Measurements from ENCODE around the gene IL36A. TPM values are rescaled to one million over a fixed set of nuclear protein-coding genes. Genes with fewer than 3 reads are reported as not detected.

Gene IL36A, protein sequence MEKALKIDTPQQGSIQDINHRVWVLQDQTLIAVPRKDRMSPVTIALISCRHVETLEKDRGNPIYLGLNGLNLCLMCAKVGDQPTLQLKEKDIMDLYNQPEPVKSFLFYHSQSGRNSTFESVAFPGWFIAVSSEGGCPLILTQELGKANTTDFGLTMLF
- not detected in 3 replicates for total RNA-seq
- long read RNA-seq: 0 reads

- Mint-ChIP-seq H3K36me3 (ENCODE audit: low read depth) (no peaks in the 10 kb centered on the region), H3K27me3 (ENCODE audit: low read depth) (peaks cover 26% of the 10 kb centered on the region), H3K27ac (ENCODE audit: unreplicated experiment) (no peak within 1 kb of the TSS), H3K9me3 (ENCODE audit: low read depth) (peaks cover 18% of the 10 kb centered on the region), H3K4me1 (ENCODE audit: low read depth) (no peaks in the 10 kb centered on the region), H3K4me3 (ENCODE audit: unreplicated experiment) (no peak within 1 kb of the TSS)
- TF ChIP-seq, protein P1, sequence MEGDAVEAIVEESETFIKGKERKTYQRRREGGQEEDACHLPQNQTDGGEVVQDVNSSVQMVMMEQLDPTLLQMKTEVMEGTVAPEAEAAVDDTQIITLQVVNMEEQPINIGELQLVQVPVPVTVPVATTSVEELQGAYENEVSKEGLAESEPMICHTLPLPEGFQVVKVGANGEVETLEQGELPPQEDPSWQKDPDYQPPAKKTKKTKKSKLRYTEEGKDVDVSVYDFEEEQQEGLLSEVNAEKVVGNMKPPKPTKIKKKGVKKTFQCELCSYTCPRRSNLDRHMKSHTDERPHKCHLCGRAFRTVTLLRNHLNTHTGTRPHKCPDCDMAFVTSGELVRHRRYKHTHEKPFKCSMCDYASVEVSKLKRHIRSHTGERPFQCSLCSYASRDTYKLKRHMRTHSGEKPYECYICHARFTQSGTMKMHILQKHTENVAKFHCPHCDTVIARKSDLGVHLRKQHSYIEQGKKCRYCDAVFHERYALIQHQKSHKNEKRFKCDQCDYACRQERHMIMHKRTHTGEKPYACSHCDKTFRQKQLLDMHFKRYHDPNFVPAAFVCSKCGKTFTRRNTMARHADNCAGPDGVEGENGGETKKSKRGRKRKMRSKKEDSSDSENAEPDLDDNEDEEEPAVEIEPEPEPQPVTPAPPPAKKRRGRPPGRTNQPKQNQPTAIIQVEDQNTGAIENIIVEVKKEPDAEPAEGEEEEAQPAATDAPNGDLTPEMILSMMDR (IDR thresholded peaks at IDR 0.05): no peak
- no peak for DNase-seq (ENCODE audit: low spot score)
These were observed at the start of gene IL36A for GRCh38 chr2:113005030-113005509. Gene IL36A (plus strand): TSS chr2:113005459. CDS start chr2:113005872, 413 bp downstream.

GRCh38 chr2:112957511-112957910 lies 47.7 kb upstream of the IL36A start:
- DNase-seq (ENCODE audit: low spot score): no peak
- peaks cover 13% of the 10 kb centered on the region for H3K27me3 Mint-ChIP-seq (ENCODE audit: low read depth)
- H3K27ac Mint-ChIP-seq (ENCODE audit: unreplicated experiment): no peak overlapping the region
- TF ChIP-seq, protein P1 (IDR thresholded peaks at IDR 0.05): no peak
- H3K9me3 Mint-ChIP-seq (ENCODE audit: low read depth): no peaks in the 10 kb centered on the region
- H3K4me1 Mint-ChIP-seq (ENCODE audit: low read depth): no peaks in the 10 kb centered on the region
- H3K36me3 Mint-ChIP-seq (ENCODE audit: low read depth): no peaks in the 10 kb centered on the region
- H3K4me3 Mint-ChIP-seq (ENCODE audit: unreplicated experiment): no peak overlapping the region

GRCh38 chr2:112958428-112959108 lies 46.7 kb upstream of the IL36A start:
- H3K36me3 Mint-ChIP-seq (ENCODE audit: low read depth): no peaks in the 10 kb centered on the region
- no peak overlapping the region for H3K4me3 Mint-ChIP-seq (ENCODE audit: unreplicated experiment)
- no peak for DNase-seq (ENCODE audit: low spot score)
- H3K4me1 Mint-ChIP-seq (ENCODE audit: low read depth): no peaks in the 10 kb centered on the region
- H3K27me3 Mint-ChIP-seq (ENCODE audit: low read depth): peaks cover 14% of the 10 kb centered on the region
- TF ChIP-seq, protein P1 (IDR thresholded peaks at IDR 0.05): peak; percentile 90
- no peaks in the 10 kb centered on the region for H3K9me3 Mint-ChIP-seq (ENCODE audit: low read depth)
- H3K27ac Mint-ChIP-seq (ENCODE audit: unreplicated experiment): no peak overlapping the region

GRCh38 chr2:112959109-112959812 lies 46.0 kb upstream of the IL36A start:
- TF ChIP-seq, protein P1 (IDR thresholded peaks at IDR 0.05): peak; percentile 76
- Mint-ChIP-seq H3K9me3 (ENCODE audit: low read depth) (no peaks in the 10 kb centered on the region), H3K4me3 (ENCODE audit: unreplicated experiment) (no peak overlapping the region), H3K27ac (ENCODE audit: unreplicated experiment) (no peak overlapping the region), H3K4me1 (ENCODE audit: low read depth) (no peaks in the 10 kb centered on the region), H3K36me3 (ENCODE audit: low read depth) (no peaks in the 10 kb centered on the region), H3K27me3 (ENCODE audit: low read depth) (peaks cover 19% of the 10 kb centered on the region)
- DNase-seq (ENCODE audit: low spot score): no peak

GRCh38 chr2:112960230-112960825 lies 44.9 kb upstream of the IL36A start:
- no peak overlapping the region for H3K4me3 Mint-ChIP-seq (ENCODE audit: unreplicated experiment)
- DNase-seq (ENCODE audit: low spot score): no peak
- H3K36me3 Mint-ChIP-seq (ENCODE audit: low read depth): no peaks in the 10 kb centered on the region
- H3K9me3 Mint-ChIP-seq (ENCODE audit: low read depth): no peaks in the 10 kb centered on the region
- H3K4me1 Mint-ChIP-seq (ENCODE audit: low read depth): no peaks in the 10 kb centered on the region
- no peak overlapping the region for H3K27ac Mint-ChIP-seq (ENCODE audit: unreplicated experiment)
- TF ChIP-seq, protein P1 (IDR thresholded peaks at IDR 0.05): no peak
- peaks cover 18% of the 10 kb centered on the region for H3K27me3 Mint-ChIP-seq (ENCODE audit: low read depth)
